CD14-positive monocyte (primary cell): ENCODE data around the gene IQUB. TPM values are rescaled to one million over a fixed set of nuclear protein-coding genes. Genes with fewer than 3 reads are reported as not detected.

ENCODE experiments used
- DNase-seq, 3 donors: peaks; one replicate each; pipeline ENCODE4 v3.0.0-alpha.2; 2011 to 2022
- H2AFZ ChIP-seq: 2 replicates; pipeline ENCODE4 v1.6.0; 2012; ENCODE audit warnings: mild to moderate bottlenecking, low read depth, low read length, inconsistent platforms; ENCODE audit not compliant: insufficient read depth, poor library complexity, severe bottlenecking
- H3K27ac ChIP-seq, 2 donors: 1 replicate in 1 of 2; 2 replicates in 1 of 2; pipeline ENCODE4 v1.5.1; 2012 to 2013; ENCODE audit warnings: low read length in 2 of 2, control low read depth in 1 of 2, inconsistent platforms in 1 of 2, low read depth in 1 of 2, mild to moderate bottlenecking in 1 of 2
- H3K27me3 ChIP-seq, 2 donors: one replicate each; pipeline versions ENCODE4 v1.6.0 to v1.6.1; 2011 to 2013; ENCODE audit warnings: low read length in 2 of 2; ENCODE audit not compliant: control insufficient read depth in 2 of 2, insufficient read depth in 2 of 2
- H3K36me3 ChIP-seq, 2 donors: replicated peaks in 1 of 2; 1 replicate in 1 of 2; 2 replicates in 1 of 2; pipeline versions ENCODE4 v1.5.1 to v1.6.1; 2012 to 2013; ENCODE audit warnings: low read length in 2 of 2, control low read depth in 1 of 2, inconsistent platforms in 1 of 2, mild to moderate bottlenecking in 1 of 2; ENCODE audit not compliant: insufficient read depth in 2 of 2, control insufficient read depth in 1 of 2
- H3K4me1 ChIP-seq, 2 donors: 1 replicate in 1 of 2; 2 replicates in 1 of 2; pipeline versions ENCODE4 v1.5.1 to v1.6.1; 2012 to 2013; ENCODE audit warnings: low read length in 2 of 2, control low read depth in 1 of 2, inconsistent platforms in 1 of 2, mild to moderate bottlenecking in 1 of 2, moderate library complexity in 1 of 2; ENCODE audit not compliant: insufficient read depth in 2 of 2, control insufficient read depth in 1 of 2
- H3K4me2 ChIP-seq: replicated peaks from 2 replicates; pipeline ENCODE3; 2012; ENCODE audit warnings: low read length, moderate library complexity, mild to moderate bottlenecking; ENCODE audit not compliant: poor library complexity, severe bottlenecking; ENCODE audit errors: extremely low read depth
- H3K4me3 ChIP-seq, 3 experiments: fragments of 200-600 bp in 1 of 3; sonication (generic) in 1 of 3; replicated peaks in 1 of 3; 1 replicate in 2 of 3; 2 replicates in 1 of 3; pipeline ENCODE4 v1.5.1; 2011 to 2013; ENCODE audit warnings: low read length in 3 of 3, mild to moderate bottlenecking in 3 of 3, control low read depth in 2 of 3, low read depth in 2 of 3, inconsistent platforms in 1 of 3, moderate library complexity in 1 of 3
- H3K79me2 ChIP-seq: 2 replicates; pipeline ENCODE4 v1.6.0; 2012; ENCODE audit warnings: mild to moderate bottlenecking, control low read depth, inconsistent platforms, low read length, moderate library complexity; ENCODE audit not compliant: insufficient read depth
- H3K9ac ChIP-seq: 2 replicates; pipeline ENCODE4 v1.6.0; 2017; ENCODE audit warnings: low read length, mild to moderate bottlenecking; ENCODE audit not compliant: insufficient read depth, poor library complexity, severe bottlenecking
- H3K9me3 ChIP-seq, 2 donors: replicated peaks in 1 of 2; 1 replicate in 1 of 2; 2 replicates in 1 of 2; pipeline versions ENCODE4 v1.5.1 to v1.6.1; 2012 to 2013; ENCODE audit warnings: low read length in 2 of 2, control low read depth in 1 of 2; ENCODE audit not compliant: control insufficient read depth in 1 of 2, insufficient read depth in 1 of 2
- H4K20me1 ChIP-seq: 2 replicates; pipeline ENCODE4 v1.6.0; 2012; ENCODE audit warnings: mild to moderate bottlenecking, low read length, control low read depth, moderate library complexity; ENCODE audit not compliant: insufficient read depth
- H3K27ac Mint-ChIP-seq, 7 donors: one replicate each; pipeline ENCODE4 v1.8.0; 2020; ENCODE audit warnings: mild to moderate bottlenecking in 7 of 7, mixed read lengths in 7 of 7, moderate library complexity in 6 of 7, inconsistent platforms in 2 of 7
- H3K27me3 Mint-ChIP-seq, 3 donors: one replicate each; pipeline ENCODE4 v1.8.0; 2021 to 2022; ENCODE audit warnings: low read depth in 3 of 3, mild to moderate bottlenecking in 3 of 3, mixed read lengths in 3 of 3, moderate library complexity in 3 of 3, inconsistent platforms in 1 of 3
- H3K36me3 Mint-ChIP-seq, 2 donors: one replicate each; pipeline ENCODE4 v1.8.0; 2020; ENCODE audit warnings: mixed read lengths in 2 of 2, inconsistent platforms in 1 of 2, mild to moderate bottlenecking in 1 of 2
- H3K4me1 Mint-ChIP-seq: one replicate; pipeline ENCODE4 v1.8.0; 2020; ENCODE audit warnings: mild to moderate bottlenecking, mixed read lengths
- H3K4me3 Mint-ChIP-seq, 2 donors: one replicate each; pipeline ENCODE4 v1.8.0; 2020; ENCODE audit warnings: mild to moderate bottlenecking in 2 of 2, mixed read lengths in 2 of 2, moderate library complexity in 1 of 2
- H3K9me3 Mint-ChIP-seq, 7 donors: one replicate each; pipeline ENCODE4 v1.8.0; 2020 to 2022; ENCODE audit warnings: mixed read lengths in 7 of 7, mild to moderate bottlenecking in 6 of 7, moderate library complexity in 6 of 7, inconsistent platforms in 2 of 7
- CTCF ChIP-seq: fragments of 200-600 bp; IDR thresholded peaks from one replicate; pipeline ENCODE4 v1.8.0; 2022; ENCODE audit warnings: antibody characterized with exemption, mild to moderate bottlenecking
- WGBS: methylation state at CpG from one replicate; pipeline ENCODE4 v1.1.5; 2013; ENCODE audit warnings: missing lambda C conversion rate; ENCODE audit not compliant: insufficient coverage; 5-methylcytosine and 5-hydroxymethylcytosine counted together
- intact Hi-C, 2 donors: fragments of 100-400 bp; cut with micrococcal nuclease; formaldehyde crosslinking; loops; one replicate each; pipeline versions ENCODE4 v1.15.0 to v1.15.1; 2023
- polyA plus RNA-seq, 3 donors: library from polyadenylated mRNA; depleted of rRNA in 1 of 3; unstranded in 2 of 3; stranded (reverse) in 1 of 3; fragments of 300-500 nt in 2 of 3; fragments of >200 nt in 1 of 3; fragmentation: Illumina TruSeq in 2 of 3; gene quantifications; 1 replicate in 2 of 3; 2 replicates in 1 of 3; pipeline ENCODE4 v1.2.3, GENCODE V29; 2012 to 2021

Gene IQUB
- polyA plus RNA-seq, 3 donors, result 0.07 TPM; not detected in 2

- no peak overlapping the region for H3K27ac Mint-ChIP-seq
Measured at GRCh38 chr7:123417580-123417979, 116.8 kb downstream of the IQUB start.

GRCh38 chr7:123415625-123416024 lies 118.8 kb downstream of the IQUB start:
- DNase-seq, result no peak
- Mint-ChIP-seq H3K9me3 (peaks cover 2 to 20% (median 13%) of the 10 kb centered on the region in 7 donors), H3K27me3 (no peaks in the 10 kb centered on the region), H3K36me3 (no peaks in the 10 kb centered on the region), H3K27ac (no peak overlapping the region), H3K4me1 (no peaks in the 10 kb centered on the region), H3K4me3 (no peak overlapping the region)
- no peaks in the 10 kb centered on the region for H3K36me3 ChIP-seq
- H3K79me2 ChIP-seq, result no peaks in the 10 kb centered on the region
- peaks cover 18 to 23% of the 10 kb centered on the region in 2 donors for H3K9me3 ChIP-seq
- no peak overlapping the region for H3K4me2 ChIP-seq
- H3K9ac ChIP-seq, result no peak overlapping the region
- H2AFZ ChIP-seq, result no peak overlapping the region
- H3K4me3 ChIP-seq, result no peak overlapping the region
- WGBS, result no CpG with 5 or more reads among the region's 1 CpG
- no peaks in the 10 kb centered on the region for H4K20me1 ChIP-seq
- intact Hi-C loops, result no loop called here
- H3K27ac ChIP-seq, result no peak overlapping the region
- H3K4me1 ChIP-seq, result no peaks in the 10 kb centered on the region
- no peak for TF ChIP-seq CTCF
- H3K27me3 ChIP-seq, result no peaks in the 10 kb centered on the region

More at GRCh38 chr7:123417580-123417979, 116.8 kb downstream of the IQUB start:
- no peak overlapping the region for H2AFZ ChIP-seq
- Mint-ChIP-seq H3K4me3 (no peak overlapping the region), H3K36me3 (no peaks in the 10 kb centered on the region), H3K4me1 (no peaks in the 10 kb centered on the region), H3K27me3 (peaks cover 0 to 3% (median 0%) of the 10 kb centered on the region in 3 donors), H3K9me3 (peaks cover 8 to 34% (median 19%) of the 10 kb centered on the region in 7 donors)
- peaks cover 22 to 28% of the 10 kb centered on the region in 2 donors for H3K9me3 ChIP-seq
- H3K27me3 ChIP-seq, result no peaks in the 10 kb centered on the region
- H3K4me2 ChIP-seq, result no peak overlapping the region
- no peaks in the 10 kb centered on the region for H3K79me2 ChIP-seq
- H3K9ac ChIP-seq, result no peak overlapping the region
- no peaks in the 10 kb centered on the region for H3K4me1 ChIP-seq
- no peak for TF ChIP-seq CTCF
- no peak for DNase-seq
- no peaks in the 10 kb centered on the region for H4K20me1 ChIP-seq
- no peaks in the 10 kb centered on the region for H3K36me3 ChIP-seq
- H3K4me3 ChIP-seq, result no peak overlapping the region
- intact Hi-C loops, result no loop called here
- H3K27ac ChIP-seq, result no peak overlapping the region
- 81% methylated on average over 2 of the region's 2 CpGs for WGBS
